Liver (tissue), 9 donors: ENCODE measurements around the gene CAPRIN1. TPM values are rescaled to one million over a fixed set of nuclear protein-coding genes. Genes with fewer than 3 reads are reported as not detected.

Source experiments
- DNase-seq: peaks from one replicate; pipeline ENCODE4 v3.0.0-alpha.2; 2017; ENCODE audit warnings: low spot score
- H3K27ac ChIP-seq, 2 donors: one replicate each; pipeline ENCODE4 v1.7.0; 2013; ENCODE audit warnings: inconsistent platforms in 2 of 2, low read length in 2 of 2, control low read depth in 1 of 2, low read depth in 1 of 2, mild to moderate bottlenecking in 1 of 2
- H3K27me3 ChIP-seq, 4 donors: one replicate each; pipeline versions ENCODE4 v1.6.1 to v1.7.0; 2013; ENCODE audit warnings: low read length in 3 of 4, inconsistent platforms in 1 of 4, mild to moderate bottlenecking in 1 of 4, moderate library complexity in 1 of 4; ENCODE audit not compliant: control insufficient read depth in 4 of 4, insufficient read depth in 4 of 4
- H3K36me3 ChIP-seq, 4 donors: one replicate each; pipeline versions ENCODE4 v1.6.1 to v1.7.0; 2013; ENCODE audit warnings: low read length in 3 of 4, mild to moderate bottlenecking in 3 of 4, low read depth in 1 of 4, moderate library complexity in 1 of 4; ENCODE audit not compliant: control insufficient read depth in 4 of 4, insufficient read depth in 3 of 4
- H3K4me1 ChIP-seq, 4 donors: one replicate each; pipeline versions ENCODE4 v1.6.1 to v1.7.0; 2013; ENCODE audit warnings: low read length in 3 of 4, mild to moderate bottlenecking in 3 of 4, moderate library complexity in 1 of 4; ENCODE audit not compliant: control insufficient read depth in 4 of 4, insufficient read depth in 4 of 4
- H3K4me3 ChIP-seq, 3 donors: one replicate each; pipeline versions ENCODE4 v1.6.1 to v1.7.0; 2013; ENCODE audit warnings: low read length in 3 of 3, control low read depth in 1 of 3, low read depth in 1 of 3, mild to moderate bottlenecking in 1 of 3
- H3K9ac ChIP-seq, 2 donors: one replicate each; pipeline ENCODE4 v1.7.0; 2013; ENCODE audit warnings: low read length in 2 of 2, mild to moderate bottlenecking in 2 of 2, moderate library complexity in 2 of 2, control low read depth in 1 of 2, low read depth in 1 of 2
- H3K9me3 ChIP-seq, 4 donors: one replicate each; pipeline versions ENCODE4 v1.6.1 to v1.7.0; 2013; ENCODE audit warnings: low read length in 3 of 4; ENCODE audit not compliant: control insufficient read depth in 4 of 4
- ATF3 ChIP-seq: IDR thresholded peaks from 2 replicates; pipeline ENCODE4 v1.6.1; 2016; ENCODE audit warnings: antibody characterized with exemption
- CTCF ChIP-seq: fragments of 150-350 bp; IDR thresholded peaks from 2 replicates; pipeline ENCODE4 v1.5.1; 2017; ENCODE audit warnings: improper control_type of control experiment, low read depth, low read length; ENCODE audit not compliant: missing input control
- EGR1 ChIP-seq, 2 donors: IDR thresholded peaks; 2 replicates each; pipeline ENCODE4 v1.6.1; 2016 to 2018; ENCODE audit warnings: antibody characterized with exemption in 2 of 2, low read depth in 2 of 2
- FOXA1 ChIP-seq: IDR thresholded peaks from 2 replicates; pipeline ENCODE4 v1.6.1; 2016; ENCODE audit warnings: antibody characterized with exemption
- FOXA2 ChIP-seq: IDR thresholded peaks from 2 replicates; pipeline ENCODE4 v1.6.1; 2016; ENCODE audit warnings: antibody characterized with exemption
- GABPA ChIP-seq, 2 donors: IDR thresholded peaks in 1 of 2; conservative IDR thresholded peaks in 1 of 2; 2 replicates each; pipeline ENCODE4 v1.6.1; 2016; ENCODE audit warnings: antibody characterized with exemption in 2 of 2, mild to moderate bottlenecking in 1 of 2, moderate library complexity in 1 of 2
- HNF4A ChIP-seq, 2 donors: conservative IDR thresholded peaks; 2 replicates each; pipeline ENCODE4 v1.6.1; 2016; ENCODE audit warnings: antibody characterized with exemption in 2 of 2, mild to moderate bottlenecking in 2 of 2
- HNF4G ChIP-seq: IDR thresholded peaks from 2 replicates; pipeline ENCODE4 v1.6.1; 2016; ENCODE audit warnings: antibody characterized with exemption
- JUND ChIP-seq, 2 donors: IDR thresholded peaks; 2 replicates each; pipeline ENCODE4 v1.6.1; 2016; ENCODE audit warnings: antibody characterized with exemption in 2 of 2
- MAX ChIP-seq: IDR thresholded peaks from 2 replicates; pipeline ENCODE4 v1.6.1; 2016; ENCODE audit warnings: antibody characterized with exemption
- NR2F2 ChIP-seq: IDR thresholded peaks from 2 replicates; pipeline ENCODE4 v1.6.1; 2016; ENCODE audit warnings: antibody characterized with exemption
- RAD21 ChIP-seq, 2 donors: IDR thresholded peaks; 2 replicates each; pipeline ENCODE4 v1.6.1; 2016; ENCODE audit warnings: antibody characterized with exemption in 2 of 2, mild to moderate bottlenecking in 2 of 2
- REST ChIP-seq: IDR thresholded peaks from 2 replicates; pipeline ENCODE4 v1.6.1; 2016; ENCODE audit warnings: antibody characterized with exemption, mild to moderate bottlenecking
- RXRA ChIP-seq, 2 donors: IDR thresholded peaks; 2 replicates each; pipeline ENCODE4 v1.6.1; 2017 to 2018; ENCODE audit warnings: antibody characterized with exemption in 2 of 2, mild to moderate bottlenecking in 1 of 2
- SP1 ChIP-seq: IDR thresholded peaks from 2 replicates; pipeline ENCODE4 v1.6.1; 2018; ENCODE audit warnings: antibody characterized with exemption, mild to moderate bottlenecking
- TAF1 ChIP-seq: conservative IDR thresholded peaks from 2 replicates; pipeline ENCODE4 v1.6.1; 2016; ENCODE audit warnings: antibody characterized with exemption, mild to moderate bottlenecking
- YY1 ChIP-seq: IDR thresholded peaks from 2 replicates; pipeline ENCODE4 v1.6.1; 2016; ENCODE audit warnings: antibody characterized with exemption, mild to moderate bottlenecking
- ZBTB33 ChIP-seq: IDR thresholded peaks from 2 replicates; pipeline ENCODE4 v1.6.1; 2016; ENCODE audit warnings: antibody characterized with exemption
- WGBS: extraction: QIAGEN DNeasy Blood & Tissue Kit; methylation state at CpG from one replicate; pipeline ENCODE4 v1.1.7; 2013; 5-methylcytosine and 5-hydroxymethylcytosine counted together
- polyA plus RNA-seq, 2 donors: library from polyadenylated mRNA; stranded (reverse) in 1 of 2; unstranded in 1 of 2; fragments of 200-250 nt in 1 of 2; fragments of >200 nt in 1 of 2; fragmentation: Nextera tagmentation in 1 of 2; extraction: Ambion mirVana in 1 of 2; gene quantifications; one replicate each; pipeline versions ENCODE4 v1.2.1 to v1.2.3, GENCODE V29; 2013 to 2015
- total RNA-seq, 2 donors: library from RNA; depleted of rRNA; stranded (reverse); fragments of >200 nt; gene quantifications; one replicate each; pipeline ENCODE4 v1.2.3, GENCODE V29; 2014
- donor health status: healthy.
- donor health status: healthy.
- donor health status: healthy.
- donor health status: healthy.
- donor health status: healthy.

Gene CAPRIN1
- total and polyA plus RNA-seq, 4 donors = 19.5 to 112 (median 56.5) TPM

GRCh38 chr11:34050581-34051348 lies 766 bp upstream of the CAPRIN1 start:
- H3K9ac ChIP-seq = peak overlapping the region; percentile 78 to 88
- 16% methylated on average over 14 of the region's 14 CpGs for WGBS
- H3K27me3 ChIP-seq = no peaks in the 10 kb centered on the region
- H3K27ac ChIP-seq = peak overlapping the region; percentile 99
- no peaks in the 10 kb centered on the region for H3K9me3 ChIP-seq
- TF ChIP-seq RAD21 (IDR thresholded peaks at IDR 0.05) (peak in 1 of 2 donors; percentile 2), HNF4G (no peak), HNF4A (conservative IDR thresholded peaks at IDR 0.05) (no peak), TAF1 (peak; percentile 17), JUND (IDR thresholded peaks at IDR 0.05) (no peak)
- no peak for DNase-seq
- H3K36me3 ChIP-seq = no peaks in the 10 kb centered on the region
- H3K4me3 ChIP-seq = peak overlapping the region; percentile 54 to 100 (median 92)
- H3K4me1 ChIP-seq = peaks cover 4 to 28% (median 23%) of the 10 kb centered on the region in 4 donors

- H3K4me1 ChIP-seq = peaks cover 4 to 39% (median 35%) of the 10 kb centered on the region in 4 donors
- H3K36me3 ChIP-seq = no peaks in the 10 kb centered on the region
- no peaks in the 10 kb centered on the region for H3K9me3 ChIP-seq
- under 1% methylated on average over 82 of the region's 82 CpGs for WGBS
- H3K4me3 ChIP-seq = peak overlapping the region; percentile 95 to 100 (median 97)
- peak overlapping the region; percentile 90 to 99 for H3K9ac ChIP-seq
- TF ChIP-seq CTCF (no peak), HNF4G (no peak), NR2F2 (no peak), ZBTB33 (peak; percentile 24), HNF4A (conservative IDR thresholded peaks at IDR 0.05) (no peak), SP1 (no peak), RXRA (IDR thresholded peaks at IDR 0.05) (peak in 1 of 2 donors; percentile 7), YY1 (no peak), JUND (IDR thresholded peaks at IDR 0.05) (no peak), EGR1 (IDR thresholded peaks at IDR 0.05; ENCODE audit: low read depth in 2 of 2) (no peak), TAF1 (no peak), RAD21 (IDR thresholded peaks at IDR 0.05) (no peak), FOXA1 (no peak), FOXA2 (no peak), REST (peak; percentile 6), GABPA (IDR thresholded peaks at IDR 0.05 in 1 of 2, conservative IDR thresholded peaks at IDR 0.05 in 1 of 2) (peak in 1 of 2 donors; percentile 25), MAX (no peak), ATF3 (no peak)
- H3K27ac ChIP-seq = peak overlapping the region; percentile 99
- no peaks in the 10 kb centered on the region for H3K27me3 ChIP-seq
- peak; percentile 90 for DNase-seq
Observed at GRCh38 chr11:34052036-34052607, 591 bp downstream of the CAPRIN1 start.
